ENCODE data around the gene IFITM5.
A peak's percentile ranks its signal among the peaks of the same experiment; 100 is the strongest.
"Not testable (repeated sequence)": the region's sequence is repeated elsewhere in the genome, so short reads cannot be mapped to it uniquely, and the experiment has no call there.

IFITM5 gene

GRCh38 chr11:312092-312816, 12.9 kb upstream of the IFITM5 start:
- no peak for DNase-seq (ENCODE audit: low read depth)

- not testable (repeated sequence) for DNase-seq (ENCODE audit: low read depth)
Measured at GRCh38 chr11:311013-311748, 11.9 kb upstream of the IFITM5 start.

GRCh38 chr11:309979-310572, 10.8 kb upstream of the IFITM5 start:
- not testable (repeated sequence) for DNase-seq (ENCODE audit: low read depth)

DNA sequence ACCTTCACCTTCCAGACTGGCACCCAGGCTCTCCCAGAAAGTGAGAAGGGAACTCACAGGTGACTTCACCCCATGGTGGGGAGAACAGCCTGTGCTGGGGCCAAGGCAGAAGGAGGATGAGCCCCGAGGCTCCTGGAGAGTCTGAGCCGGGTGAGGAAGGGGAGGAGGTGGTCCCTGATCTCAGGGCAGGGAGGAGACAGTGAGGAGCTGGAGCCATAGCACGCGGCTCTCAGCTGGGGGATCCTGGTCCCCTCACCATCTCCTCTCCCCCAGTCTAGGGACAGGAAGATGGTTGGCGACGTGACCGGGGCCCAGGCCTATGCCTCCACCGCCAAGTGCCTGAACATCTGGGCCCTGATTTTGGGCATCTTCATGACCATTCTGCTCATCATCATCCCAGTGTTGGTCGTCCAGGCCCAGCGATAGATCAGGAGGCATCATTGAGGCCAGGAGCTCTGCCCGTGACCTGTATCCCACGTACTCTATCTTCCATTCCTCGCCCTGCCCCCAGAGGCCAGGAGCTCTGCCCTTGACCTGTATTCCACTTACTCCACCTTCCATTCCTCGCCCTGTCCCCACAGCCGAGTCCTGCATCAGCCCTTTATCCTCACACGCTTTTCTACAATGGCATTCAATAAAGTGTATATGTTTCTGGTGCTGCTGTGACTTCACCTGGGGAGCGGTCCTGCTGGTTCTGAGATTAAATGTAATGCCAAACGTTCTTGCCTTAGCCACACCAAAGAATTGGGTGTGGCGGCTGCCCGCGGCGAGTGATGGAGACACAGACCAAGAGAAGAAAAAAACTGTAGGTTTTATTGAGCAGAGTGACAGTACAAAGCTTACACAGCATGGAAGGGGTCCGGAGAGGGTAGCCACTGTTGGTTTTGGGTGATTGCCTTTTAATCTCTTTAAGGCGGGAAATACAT, 9.7 kb upstream of the IFITM5 start:
- not testable (repeated sequence) for DNase-seq (ENCODE audit: low read depth)

DNA sequence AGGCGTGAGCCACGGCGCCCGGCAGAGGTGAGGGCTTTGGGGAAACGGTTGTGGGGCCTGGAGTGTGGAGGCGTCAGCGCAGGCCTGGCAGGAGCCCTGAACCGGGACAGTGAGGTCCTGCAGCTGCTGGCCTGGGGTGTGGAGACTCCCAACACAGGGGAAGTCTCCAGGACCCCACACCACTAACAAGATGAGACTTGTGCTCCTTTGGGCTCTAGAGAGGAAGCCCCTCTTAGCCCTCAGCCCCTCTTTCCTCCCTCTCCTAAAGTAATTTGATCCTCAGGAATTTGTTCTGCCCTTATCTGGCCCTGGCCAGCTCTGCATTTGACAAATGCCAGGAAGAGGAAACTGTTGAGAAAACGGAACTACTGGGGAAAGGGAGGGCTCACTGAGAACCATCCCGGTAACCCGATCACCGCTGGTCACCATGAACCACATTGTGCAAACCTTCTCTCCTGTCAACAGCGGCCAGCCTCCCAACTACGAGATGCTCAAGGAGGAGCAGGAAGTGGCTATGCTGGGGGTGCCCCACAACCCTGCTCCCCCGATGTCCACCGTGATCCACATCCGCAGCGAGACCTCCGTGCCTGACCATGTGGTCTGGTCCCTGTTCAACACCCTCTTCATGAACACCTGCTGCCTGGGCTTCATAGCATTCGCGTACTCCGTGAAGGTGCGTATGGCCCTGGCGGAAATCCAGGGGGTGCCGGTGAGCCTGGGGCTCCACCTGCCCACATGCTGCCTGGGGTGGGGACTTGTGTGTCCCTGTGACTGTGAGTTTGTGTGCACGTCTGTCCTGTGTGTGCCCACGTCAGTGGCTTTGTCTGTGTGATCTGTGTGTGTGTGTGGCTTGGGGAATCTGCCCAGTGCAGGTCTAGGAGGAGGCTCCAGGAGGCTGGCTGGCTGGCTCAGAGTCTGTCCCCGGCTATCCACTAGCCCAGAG, 8.7 kb upstream of the IFITM5 start, which contains the start of gene IFITM2:
Gene IFITM2 (plus strand): TSS at position 51 of the 943 bp plus-strand sequence. CDS start 377 bp downstream, at position 428.
- DNase-seq (ENCODE audit: low read depth), result not testable (repeated sequence)

- no peak for DNase-seq (ENCODE audit: low read depth)
Measured at GRCh38 chr11:306645-307371, 7.5 kb upstream of the IFITM5 start.

DNA sequence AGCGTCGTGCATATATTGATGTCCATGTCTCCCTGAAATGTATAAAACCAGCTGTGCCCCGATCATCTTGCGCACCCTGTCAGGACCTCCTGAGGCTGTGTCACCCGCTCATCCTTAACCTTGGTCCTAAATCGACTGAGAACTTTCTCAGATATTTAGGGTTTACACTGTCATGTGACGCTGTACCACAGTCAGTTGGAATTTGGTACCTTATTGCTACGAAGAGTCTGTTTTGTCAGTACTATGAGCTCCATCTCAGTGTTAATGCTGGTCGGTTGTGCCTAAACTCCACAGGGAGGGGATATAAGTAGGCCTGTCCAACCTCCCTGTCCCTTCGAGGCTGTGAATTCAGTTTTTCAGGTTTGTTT, 6.5 kb upstream of the IFITM5 start:
- no peak for DNase-seq (ENCODE audit: low read depth)

DNA sequence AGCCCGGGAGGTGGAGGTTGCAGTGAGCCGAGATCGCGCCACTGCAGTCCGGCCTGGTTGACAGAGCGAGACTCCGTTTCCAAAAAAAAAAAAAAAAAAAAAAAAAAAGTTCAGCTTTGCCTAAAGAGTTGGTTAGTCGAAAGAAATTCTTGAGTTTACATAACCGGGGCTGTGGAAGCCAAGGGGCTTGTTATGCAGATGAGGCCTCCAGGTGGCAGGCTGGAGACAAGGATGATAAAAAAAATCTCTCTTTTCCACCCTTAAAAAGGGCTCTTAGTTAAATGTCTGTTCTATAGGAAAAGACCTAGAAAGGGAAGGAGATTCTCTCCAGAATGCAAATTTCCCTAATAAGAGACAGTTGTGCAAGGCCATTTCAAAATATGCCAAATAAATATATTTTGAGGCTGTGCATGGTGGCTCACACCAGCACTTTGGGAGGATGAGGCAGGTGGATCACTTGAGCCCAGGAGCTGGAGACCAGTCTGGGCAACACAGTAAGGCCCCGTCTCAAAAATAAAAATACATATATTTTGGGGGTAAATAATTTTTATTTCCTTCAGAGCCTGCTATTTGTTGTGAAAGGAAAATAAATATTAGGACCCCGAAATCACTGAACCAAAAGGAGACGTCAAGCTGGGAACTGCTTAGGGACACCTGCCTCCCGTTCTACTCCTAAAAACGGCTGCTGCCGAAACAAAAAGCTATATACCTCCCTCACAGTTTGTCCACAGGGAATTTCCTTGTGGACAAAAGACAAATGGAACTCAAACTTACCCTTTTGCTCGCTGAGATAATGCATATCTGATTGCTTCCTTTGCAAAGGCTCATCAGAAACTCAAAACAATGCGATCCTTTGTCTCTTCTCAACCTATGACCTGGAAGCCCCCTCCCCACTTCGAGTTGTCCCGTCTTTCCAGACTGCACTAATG, 5.9 kb upstream of the IFITM5 start:
- peak; percentile 44 for DNase-seq (ENCODE audit: low read depth)

- no peak for DNase-seq (ENCODE audit: low read depth)
Measured at GRCh38 chr11:304061-304506, 4.8 kb upstream of the IFITM5 start.

GRCh38 chr11:303363-303762, 4.0 kb upstream of the IFITM5 start:
- no peak for DNase-seq (ENCODE audit: low read depth)

- no peak for DNase-seq (ENCODE audit: low read depth)
Measured at GRCh38 chr11:299951-300735, 817 bp upstream of the IFITM5 start.

DNA sequence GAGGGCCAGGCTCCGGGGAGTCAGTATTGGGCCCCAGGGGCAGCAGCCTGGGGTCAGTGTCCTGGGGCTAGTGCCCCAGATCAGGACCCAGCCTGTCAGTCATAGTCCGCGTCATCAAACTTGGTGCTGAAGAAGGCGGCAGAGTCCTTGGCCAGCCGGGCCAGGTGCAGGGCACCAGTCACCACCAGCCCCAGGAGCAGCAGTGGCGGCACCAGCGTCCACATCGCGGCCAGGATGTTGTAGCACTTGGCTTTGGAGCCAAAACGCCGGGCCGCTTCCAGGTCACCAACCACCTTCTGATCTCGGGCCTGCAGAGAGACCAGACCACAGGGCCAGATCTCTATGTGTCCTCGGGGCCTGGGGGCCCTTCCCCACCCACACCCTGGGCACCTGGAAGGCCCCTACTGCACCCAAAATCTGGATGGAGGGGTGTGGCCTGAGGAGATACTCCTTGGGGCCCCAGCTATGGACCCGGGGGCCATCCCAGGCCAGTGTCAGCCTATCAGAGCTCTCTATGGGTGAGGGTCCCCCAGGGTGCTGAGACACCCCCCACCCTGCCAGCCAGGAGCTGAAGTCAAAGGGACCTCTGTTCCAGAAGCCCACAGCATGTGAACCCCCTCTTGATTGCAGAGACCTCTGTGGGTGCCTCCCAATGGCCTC, 790 bp downstream of the IFITM5 start:
- DNase-seq (ENCODE audit: low read depth), result no peak

GRCh38 chr11:297586-298405, 1.5 kb downstream of the IFITM5 start:
- no peak for DNase-seq (ENCODE audit: low read depth)

DNA sequence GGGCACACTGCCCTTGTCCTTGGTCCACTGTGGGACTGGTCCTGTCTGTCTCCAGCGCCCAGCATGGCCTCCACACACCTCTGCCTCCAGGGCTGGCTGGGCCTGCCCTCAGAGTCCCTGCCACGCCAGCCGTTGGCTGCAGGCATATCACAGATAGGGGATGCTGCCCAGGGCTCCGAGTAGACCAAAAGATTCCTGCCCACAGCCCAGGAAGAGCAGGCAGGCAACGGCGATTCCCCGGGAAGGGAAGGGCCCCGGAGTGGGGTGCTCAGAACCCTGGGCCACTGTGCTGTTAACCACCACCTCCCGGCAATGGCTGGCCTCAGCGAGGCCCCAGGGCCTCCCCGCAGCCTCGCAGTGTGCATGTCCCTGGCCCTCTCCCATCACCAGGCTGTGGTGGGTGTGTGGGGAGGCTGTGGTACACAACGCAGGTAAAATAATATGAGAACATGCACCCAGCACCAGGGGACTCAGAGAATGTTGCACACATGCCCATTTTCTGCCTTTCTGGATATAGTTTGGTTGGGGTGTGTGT, 2.2 kb downstream of the IFITM5 start:
- no peak for DNase-seq (ENCODE audit: low read depth)

DNA sequence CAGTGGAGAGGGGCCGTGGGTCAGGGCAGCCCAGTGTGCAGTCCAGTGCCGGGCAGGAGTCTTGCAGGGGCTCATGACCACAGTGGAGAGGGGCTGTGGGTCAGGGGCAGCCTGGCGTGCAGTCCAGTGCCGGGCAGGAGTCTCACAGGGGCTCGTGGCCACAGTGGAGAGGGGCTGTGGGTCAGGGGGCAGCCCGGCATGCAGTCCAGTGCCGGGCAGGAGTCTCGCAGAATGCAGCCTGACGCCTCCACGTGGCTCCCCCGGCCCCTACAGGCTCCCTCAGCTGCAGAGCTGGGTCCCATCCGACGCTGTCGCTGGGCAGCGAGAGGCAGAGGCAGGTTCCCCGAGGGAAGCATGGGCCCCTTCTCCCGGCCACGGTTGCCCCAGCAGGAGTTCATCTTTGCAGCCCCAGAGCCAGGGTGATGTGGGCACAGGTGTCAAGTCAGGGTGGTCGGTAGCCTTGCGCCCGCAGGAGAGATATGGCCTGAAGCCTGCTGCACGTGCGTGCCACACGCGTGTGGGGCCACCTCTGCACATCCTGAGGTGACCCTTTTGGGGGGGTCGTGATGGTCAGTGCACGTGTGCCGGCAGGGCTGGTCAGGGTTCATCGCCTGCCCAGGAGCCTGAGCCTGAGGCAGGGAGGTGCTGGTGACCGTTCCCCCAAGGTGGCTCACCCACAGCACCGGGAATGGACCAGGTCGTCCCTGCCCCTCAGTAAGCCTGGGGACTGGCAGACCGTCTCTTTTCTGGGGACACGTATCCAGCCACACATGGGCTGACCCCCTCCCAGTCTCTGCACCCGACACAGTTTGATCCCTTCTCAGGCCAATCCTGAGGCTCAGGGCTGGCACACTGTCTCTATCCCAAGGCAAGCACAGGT, 2.9 kb downstream of the IFITM5 start:
- no peak for DNase-seq (ENCODE audit: low read depth)
